Stimulated activated CD4-positive, alpha-beta T cell treated with anti-CD3 and anti-CD28 coated beads, Interleukin-2, amount 100 ng/mL, for 48 hours (primary cell): ENCODE data around the gene PRDM12.

Source experiments
- DNase-seq, 2 donors: peaks; one replicate each; pipeline ENCODE4 v3.0.0-alpha.2; 2020

Gene PRDM12

DNA sequence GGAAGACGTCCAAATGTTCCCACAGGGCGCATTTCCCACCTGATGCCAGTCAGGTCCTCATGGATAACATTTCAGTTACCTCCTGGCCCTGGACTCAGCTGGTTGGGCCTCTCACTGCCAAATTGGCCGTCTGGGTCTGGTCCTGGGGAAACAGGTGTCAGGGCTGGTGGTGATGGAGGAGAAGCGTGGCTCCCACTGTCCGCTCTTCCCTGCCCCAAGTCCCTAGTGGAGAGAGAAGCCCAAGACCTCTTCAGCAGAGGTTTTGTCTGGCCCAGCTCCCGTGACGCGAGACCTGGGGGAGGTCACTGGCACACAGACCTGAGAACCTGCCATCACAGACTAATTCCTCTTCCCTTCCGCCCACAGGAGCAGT lies 27.8 kb upstream of the PRDM12 start:
- DNase-seq, result no peak

DNA sequence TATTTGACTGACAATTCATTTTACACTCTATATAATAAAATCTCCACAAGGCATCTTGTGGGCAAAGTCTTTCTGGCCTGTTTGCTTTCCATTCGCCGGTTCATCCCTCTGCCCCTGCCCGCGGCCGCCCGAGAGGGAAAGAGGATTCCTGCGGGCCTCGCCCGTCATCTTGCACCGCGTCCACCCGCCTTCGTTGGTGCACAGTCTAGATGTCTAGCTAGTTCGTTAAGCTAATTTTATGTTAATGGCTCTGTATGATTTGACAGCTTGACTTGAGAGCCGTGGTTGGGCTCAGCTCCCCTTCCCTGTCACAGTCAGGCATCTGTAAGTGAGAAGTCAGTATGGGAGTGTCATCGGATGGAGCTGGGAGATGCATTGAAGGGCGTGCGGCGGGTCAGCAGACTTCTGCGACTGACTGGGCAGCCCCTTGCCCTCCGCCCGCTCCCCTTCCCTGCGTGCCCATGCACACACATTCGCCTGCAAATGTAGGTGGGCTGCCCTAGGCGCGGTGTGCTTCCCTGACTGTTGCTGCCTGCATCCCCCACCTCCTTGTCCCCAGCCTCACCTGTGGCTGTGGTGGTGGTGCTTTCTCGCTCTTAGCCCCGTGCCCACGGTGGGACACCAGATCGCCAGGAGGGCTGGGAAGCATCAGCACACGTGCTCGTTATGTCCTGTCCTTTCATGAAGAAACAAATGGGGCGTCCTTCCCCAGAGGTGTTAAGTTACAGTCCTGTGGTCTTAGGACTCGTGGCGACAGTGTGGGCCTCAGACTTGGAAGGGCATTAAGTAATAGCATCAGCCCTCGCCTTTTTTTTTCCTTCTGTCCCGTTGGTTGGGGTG lies 25.9 kb upstream of the PRDM12 start:
- no peak for DNase-seq

DNA sequence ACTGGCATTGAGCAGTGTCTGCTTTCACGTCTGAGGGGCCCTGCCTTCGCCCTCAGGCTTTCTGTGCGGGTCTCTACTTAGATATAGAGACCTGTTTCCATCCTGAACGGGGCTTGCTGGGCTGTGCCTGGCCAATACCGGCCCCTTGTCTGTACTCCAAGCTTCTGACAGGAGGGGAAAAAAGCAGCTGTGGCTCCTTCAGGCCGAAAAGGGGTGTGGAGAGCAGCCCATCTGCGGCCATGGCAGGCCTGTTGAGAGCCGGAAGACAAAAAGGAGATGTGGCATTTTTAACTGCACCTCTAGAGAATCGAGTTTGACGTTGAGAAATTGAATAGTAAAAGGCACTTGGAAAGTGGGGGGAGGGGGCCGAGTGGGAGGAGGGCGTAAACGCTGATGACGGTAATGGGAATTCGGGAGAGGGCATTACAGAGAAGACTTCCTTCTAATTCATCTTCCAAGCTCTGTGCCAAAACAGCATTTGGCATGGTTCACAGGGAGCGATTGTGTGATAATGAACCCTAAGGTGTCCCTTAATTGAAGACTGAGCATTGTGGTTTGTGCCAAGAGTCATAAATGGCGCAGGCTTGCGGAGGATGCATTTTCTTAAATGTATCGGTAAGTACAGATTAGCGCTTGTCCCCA lies 25.1 kb upstream of the PRDM12 start:
- no peak for DNase-seq

DNA sequence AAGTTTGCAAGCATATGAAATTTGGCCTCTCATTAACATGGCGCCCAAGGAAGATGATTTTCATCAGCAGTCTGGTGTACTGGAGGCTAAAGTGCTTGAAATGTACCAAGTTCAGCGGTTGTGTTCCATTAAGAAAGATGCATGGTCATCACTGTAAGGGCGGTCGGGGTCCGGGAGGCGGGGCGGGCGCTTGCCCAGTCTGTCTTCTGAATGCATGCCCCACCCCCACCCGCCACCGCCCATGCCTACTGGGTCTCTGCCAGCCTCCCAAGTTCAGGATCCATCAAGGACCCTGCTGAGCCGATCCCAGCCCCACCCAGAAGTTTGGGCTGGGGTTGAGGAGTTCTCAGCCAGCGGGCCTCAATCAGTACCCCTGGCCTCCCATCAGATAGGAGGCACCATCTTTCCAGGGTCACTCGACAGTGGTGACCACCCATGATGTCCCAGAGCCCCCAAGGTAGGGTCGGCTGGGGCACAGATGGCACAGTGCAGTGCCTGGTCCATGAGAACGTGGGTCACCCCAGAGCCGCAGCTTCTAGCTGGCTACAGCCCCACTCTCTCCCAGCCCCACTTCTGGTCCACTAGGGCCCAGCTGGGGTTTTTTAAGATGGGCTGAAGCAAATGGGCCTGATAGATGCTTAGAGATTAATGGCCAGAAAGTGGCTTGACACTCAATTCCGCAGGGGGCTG lies 24.4 kb upstream of the PRDM12 start:
- no peak for DNase-seq

DNA sequence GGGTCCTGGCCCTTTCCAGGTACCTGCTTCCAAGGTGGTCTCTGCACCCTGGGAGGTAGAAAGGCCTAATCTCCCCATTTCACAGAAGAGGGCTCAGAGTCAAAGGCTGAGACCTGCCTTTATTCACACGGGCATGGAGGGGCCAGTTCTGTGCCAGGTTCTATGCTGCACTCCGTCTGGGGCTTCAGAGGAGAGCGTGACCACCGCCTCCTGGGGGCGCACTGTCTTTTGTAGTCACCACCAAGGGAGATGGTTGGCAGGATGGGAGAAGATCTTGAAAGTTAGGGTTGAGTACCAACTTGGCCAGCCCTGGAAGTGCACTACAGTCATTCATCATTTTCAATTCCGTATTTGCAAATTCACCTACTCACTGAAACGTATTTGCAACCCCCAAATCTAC lies 23.7 kb upstream of the PRDM12 start:
- no peak for DNase-seq

DNA sequence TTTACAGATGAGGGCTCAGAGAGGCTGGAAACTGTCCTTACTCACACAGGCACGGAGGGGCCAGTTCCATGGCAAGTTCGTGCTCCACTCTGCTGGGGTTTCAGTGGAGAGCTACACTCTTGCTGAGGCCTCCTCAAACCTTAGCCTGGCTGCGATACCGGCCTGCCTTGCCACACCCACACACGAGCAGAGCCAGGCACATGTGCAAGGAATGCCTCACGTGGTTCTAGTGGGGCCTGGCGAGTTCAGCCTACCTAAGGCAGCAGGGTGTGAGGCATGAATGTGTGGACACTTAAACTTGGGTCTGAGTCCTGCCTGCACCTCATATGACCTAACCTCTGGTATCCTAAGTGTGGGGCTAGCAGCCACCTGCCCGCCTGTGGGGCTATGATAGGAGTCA lies 21.5 kb upstream of the PRDM12 start:
- DNase-seq, result no peak

DNA sequence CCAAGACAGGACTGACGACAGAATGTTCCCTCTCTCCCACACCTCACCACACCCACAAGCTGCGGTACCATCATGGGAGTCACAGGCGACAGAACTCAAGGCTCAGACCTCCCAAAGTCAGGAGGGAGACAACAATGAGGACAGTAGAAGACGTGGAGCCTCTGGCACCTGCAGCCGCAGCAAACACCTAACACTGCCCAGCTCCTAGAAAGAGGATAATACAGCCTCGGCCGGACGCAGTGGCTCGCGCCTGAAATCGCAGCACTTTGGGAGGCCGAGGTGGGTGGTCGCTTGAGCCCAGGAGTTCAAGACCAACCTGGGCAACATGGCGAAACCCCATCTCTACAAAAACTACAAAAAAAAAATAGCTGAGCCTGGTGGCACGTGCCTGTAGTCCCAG lies 13.2 kb upstream of the PRDM12 start:
- DNase-seq, result no peak

DNA sequence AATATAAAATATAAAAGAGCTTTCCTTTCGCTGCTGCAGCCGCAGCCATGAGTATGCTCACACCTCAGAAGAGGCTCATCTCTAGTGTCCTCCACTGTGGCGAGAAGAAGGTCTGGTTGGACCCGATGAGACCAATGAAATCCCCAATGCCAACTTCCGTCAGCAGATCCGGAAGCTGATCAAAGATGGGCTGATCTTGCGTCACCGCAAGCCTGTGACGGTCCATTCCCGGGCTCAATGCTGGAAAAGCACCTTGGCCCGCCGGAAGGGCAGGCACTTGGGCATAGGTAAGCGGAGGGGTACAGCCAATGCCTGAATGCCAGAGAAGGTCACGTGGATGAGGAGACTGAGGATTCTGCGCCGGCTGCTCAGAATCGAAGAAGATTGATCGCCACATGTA lies 12.6 kb upstream of the PRDM12 start:
- DNase-seq, result no peak

DNA sequence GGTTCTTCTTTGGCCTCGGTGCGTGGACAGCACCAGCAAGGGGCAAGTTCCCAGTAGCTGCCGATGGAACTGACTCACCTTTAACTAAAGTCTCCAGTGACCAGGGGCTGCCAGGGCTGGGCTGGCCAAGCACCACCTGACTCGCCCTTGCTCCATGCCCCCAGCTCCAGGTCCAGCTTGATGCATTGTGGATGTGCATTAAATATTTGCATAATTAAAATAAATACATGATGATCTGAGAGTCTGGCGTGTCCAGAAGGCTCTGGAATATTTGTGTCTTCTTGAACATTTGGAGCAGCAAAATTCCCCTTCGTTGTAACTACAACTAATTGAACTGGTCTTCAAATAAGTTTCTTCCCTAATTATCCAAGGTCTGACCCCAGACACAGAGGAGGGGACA lies 9.5 kb upstream of the PRDM12 start:
- no peak for DNase-seq

DNA sequence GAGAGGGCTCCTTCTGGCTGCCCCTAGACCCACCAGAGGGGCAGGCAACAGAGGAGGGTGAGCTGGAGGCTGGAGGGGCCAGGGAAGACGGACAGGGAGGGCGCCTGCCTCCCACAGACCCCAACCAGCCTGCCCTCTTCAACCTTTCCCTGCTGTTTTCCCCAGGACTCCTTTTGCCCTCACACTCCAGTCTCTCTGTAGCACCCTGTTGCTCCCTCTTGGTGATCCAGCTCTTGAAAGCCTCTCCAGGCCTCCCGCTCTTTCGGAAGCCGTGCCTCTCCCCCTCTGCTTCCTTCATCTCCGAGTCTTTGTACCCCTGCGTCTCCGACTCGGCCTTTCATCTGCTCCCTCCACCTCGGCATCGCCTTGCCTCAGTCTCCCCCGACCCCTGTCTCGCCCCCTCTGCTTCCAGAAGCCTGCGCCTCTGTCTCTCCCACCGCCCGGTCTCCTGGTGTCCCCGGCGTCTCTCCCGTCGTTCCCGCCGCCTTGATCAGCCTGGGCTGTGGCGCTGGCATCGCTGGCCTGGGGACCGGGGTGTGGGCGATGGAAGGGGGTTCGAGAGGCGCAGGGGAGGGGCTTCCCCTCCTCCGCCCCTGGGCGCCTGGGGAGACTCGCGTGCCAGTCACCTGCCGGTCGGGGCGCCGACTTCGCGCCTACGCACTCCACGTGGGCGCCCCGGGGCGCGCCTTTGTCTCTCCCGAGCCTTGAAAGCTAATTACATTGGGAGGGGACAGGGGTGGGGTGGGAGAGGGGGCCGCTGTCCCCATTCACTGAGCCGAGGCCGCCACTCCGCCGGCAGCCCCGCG lies 5.3 kb upstream of the PRDM12 start:
- DNase-seq, result no peak

DNA sequence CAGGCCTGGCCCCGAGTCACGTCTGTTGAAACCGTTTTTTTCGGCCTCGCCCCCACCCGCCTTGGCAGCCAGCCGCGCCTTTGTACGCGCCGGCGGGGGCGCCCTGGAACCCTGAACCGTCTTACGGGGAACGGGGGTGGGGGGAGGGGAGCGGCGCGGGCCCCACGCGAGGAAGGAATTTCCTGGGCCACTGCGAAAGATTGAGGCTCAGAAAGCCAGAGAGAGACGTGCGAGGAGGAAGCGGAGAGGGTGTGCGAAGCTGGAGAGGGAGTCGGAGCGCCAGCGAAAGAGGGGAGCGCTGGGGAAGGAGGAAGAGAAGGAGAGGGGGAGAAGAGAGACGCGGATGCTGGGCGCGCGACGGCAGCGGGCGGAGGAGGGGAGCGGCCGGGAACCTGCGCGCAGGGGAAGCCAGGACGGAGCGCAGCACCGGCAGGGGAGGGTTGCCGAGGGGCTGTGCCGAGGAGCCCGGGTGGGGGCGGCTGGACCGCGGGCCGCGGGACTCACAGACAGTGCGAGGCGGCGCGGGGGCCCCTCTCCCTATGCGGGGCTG lies 4.6 kb upstream of the PRDM12 start:
- no peak for DNase-seq

DNA sequence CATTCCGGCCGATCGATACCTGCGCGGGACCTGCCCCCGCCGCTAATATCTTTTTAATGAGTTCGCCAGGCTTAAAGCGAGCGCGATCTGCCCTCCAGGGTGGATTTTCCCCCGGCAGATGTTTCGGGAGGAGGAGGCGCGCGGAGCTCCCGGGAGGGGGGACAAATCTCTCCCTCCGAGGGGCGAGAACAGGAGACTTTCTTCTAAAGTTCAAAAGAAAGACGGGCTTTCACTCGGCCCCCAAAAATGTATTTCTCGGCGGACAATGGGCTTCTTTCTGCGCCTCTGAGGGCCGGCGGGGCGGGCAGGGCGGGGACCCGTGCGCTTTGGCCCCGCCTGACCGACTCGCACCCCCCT lies 4.1 kb upstream of the PRDM12 start:
- no peak for DNase-seq

DNA sequence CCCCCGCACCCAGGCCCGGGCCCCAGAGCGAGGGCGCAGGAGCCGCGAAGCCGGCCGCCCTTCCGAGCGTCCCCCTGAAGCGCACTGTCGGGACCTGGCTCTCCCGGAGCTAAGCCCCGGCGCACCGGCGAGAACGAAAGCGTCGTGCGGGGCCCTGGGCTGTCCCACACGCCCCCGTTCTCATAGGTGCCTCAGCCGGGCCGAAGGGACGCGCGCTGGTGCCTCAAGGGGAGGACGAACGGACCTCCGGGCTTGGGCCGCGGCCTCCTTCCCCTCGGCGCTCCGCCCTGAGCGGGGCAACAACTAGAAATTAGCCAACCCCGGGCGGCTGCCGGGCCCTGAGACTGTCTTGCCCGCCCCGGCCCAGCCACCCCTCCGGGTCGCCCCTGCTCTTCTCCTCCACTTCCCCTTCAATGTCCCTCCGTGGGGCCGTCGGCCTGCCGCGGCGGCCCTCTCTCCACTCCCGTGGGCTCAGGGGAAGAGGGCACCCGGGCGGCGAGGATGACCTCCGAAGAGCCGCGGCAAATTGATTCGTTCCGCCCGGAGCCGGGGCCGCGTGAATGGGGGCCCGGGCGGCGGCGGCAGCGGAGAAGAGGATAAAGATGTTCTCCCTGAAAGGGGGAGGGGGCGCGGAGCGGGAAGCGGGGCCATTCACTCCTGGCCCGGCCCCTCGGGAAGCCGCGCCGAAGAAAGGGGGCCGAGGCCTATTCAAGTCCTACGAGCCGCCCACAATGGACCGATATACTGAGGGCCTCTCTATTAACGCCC lies 3.5 kb upstream of the PRDM12 start:
- no peak for DNase-seq

DNA sequence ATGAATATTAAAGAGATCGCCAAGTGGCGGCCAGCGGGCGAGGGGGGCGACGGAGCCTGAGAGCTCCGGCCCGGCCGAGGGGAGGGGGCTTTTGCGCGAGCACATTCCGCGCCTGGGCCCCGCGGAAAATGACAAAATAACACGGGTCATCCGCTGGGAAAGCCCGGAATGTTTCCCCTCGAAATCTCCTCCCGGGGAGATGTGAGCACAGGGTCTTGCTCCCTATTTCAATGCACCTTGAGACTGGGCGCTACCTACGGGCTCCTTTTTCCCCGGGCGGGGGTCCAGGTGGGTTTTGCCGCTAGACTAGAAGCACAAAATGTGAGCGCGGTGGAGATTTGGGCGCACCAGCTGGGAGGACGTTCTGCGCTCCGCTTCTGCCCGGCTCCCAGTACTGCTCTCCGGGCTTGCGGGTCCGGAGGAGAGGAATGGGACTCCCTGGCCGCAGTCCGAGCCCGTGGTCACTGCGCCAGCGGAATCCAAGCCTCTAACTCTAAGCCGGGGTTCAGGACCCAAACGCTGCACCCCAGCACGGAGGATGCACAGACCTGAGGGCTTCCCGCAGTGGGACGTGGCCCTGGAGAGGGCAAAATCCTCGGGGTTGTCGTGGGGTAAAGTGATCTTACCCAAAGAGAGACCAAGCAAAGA lies 2.8 kb upstream of the PRDM12 start:
- no peak for DNase-seq

DNA sequence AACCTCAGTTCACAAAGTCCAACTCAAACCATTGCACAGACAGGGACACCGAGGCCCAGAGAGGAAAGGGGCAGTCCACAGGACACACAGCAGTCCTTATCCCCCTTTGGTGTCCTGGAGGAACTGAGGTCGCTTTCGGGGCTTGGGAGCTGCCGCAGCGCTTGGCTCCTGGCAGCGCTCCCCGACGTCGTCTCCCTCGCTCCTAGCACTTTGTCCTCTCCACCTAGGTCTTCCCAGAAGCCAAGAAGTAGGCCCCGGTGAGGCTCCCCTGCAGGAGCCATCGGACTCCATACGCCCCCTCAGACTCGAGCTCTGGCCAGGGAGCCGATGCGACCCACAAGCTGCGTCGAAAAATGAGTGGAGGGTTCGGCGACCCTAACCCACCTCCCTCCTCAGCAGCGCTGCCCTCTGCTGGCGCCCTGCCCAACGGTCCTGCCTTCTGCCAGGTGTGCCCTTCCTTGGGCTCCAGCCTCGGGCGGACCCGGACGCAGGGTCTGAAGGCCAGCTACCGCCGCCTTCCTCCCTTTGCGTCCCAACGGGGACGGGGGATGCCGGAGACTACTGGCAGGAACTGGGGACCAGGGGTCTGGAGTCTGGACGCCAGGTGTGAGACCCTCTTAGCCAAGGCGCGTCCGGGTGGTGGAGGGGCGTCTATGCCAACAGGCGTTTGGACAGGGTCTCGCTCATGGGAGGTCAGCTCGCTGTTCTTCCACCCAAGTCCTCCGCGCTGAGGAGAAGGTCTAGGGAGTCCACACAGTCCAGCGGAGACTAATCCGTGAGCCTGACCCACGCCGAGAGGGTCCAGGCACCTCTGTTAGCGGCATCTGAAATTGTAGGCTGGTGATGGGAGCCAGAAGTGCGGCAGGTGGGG lies 2.1 kb upstream of the PRDM12 start:
- DNase-seq, result no peak

DNA sequence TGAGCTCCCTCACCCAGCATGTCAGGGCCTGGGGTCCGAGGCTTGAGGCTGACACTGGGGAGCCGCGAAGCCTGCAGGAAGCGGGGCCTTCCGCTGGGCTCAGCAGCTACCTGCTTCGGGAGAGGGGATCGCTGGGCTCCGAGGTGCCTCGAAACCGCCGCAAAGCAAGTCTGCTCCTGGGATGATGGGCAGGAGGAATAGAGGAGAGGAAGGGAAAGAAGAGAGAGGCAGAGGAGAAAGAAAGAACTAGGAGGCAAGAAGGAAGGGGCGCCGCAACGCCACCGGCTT lies 1.5 kb upstream of the PRDM12 start:
- no peak for DNase-seq

DNA sequence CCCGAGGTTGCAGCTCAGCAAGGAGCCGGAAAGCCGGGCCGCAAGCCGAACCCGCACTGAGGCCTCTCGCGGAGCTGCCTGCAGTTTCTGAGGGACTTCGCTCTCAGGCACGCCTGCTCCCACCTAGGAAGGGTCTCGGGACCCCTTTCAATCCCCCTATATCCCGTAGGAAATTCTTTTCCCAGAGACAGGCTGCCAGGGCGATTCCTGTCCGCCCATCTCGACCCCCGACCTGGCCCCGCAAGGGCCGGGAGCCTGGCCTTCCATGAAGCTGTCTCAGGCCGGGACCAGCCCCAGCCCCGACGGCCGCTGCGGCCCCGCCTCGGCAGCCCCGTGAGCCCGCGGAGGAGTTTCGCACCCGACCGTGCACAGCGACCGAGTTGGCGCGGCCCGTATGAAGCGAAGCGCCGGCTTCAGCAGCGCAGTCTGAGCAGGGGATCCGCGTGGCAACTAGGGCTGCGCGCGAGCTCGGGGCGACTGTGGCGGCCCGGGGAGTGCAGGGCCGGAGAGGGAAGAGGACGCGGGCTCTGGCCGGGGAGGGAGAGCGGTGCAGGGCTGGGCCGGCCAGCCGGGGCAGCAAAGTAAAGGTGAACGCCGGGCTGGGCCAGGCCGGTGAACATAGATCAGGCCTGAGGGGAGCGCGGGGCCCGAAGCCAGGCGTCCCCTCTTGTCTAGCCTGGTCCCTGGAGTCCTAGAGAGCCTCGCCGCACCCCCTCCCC lies 977 bp upstream of the PRDM12 start:
- DNase-seq, result no peak

DNA sequence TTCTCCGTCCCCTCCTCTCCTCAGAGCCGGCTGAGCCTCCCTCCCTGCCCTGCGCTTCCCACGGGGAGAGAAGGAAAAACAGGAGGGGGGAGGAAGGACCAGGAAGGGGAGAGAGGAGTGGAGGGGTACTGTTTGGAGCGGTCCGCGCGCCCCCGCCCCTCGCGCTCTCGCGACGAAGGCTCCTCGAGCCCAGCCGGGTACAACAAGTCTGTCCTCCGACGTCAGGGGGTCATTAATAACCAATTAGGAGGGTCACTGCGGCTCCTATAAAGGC lies 480 bp upstream of the PRDM12 start:
- no peak for DNase-seq

DNA sequence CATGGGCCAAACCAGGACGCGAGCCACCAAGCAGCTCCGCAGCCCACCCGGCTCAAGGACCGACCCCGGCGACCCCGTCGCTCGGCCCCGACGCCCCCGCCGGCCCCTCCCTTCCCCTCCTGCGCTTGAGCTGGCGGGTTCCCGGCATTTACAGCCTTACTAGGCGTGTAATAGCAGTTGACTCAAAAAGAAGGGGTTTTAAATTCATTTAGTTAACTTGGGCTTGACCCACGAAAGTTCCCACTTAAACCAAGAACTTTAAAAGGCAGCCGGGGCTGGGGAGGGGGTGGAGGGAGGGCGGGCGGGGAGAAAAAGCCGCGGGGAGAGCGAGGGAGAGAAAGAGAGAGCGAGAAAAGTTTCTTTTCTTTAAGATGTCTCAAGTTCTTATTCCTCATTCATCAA lies 636 bp downstream of the PRDM12 start:
- no peak for DNase-seq
